Activated naive CD8-positive, alpha-beta T cell treated with anti-CD3 and anti-CD28 coated beads, Interleukin-2, amount 50 U/mL, for 24 hours (primary cell): ENCODE data around the gene TMEM169.
A peak's percentile ranks its signal among the peaks of the same experiment; 100 is the strongest.
"Not testable (repeated sequence)": the region's sequence is repeated elsewhere in the genome, so short reads cannot be mapped to it uniquely, and the experiment has no call there.

ENCODE experiments used
- ATAC-seq: fragments of 150-1000 bp; cut with Tn5 transposase; one replicate; pipeline ENCODE4 v1.10.0; 2021
- DNase-seq: peaks from one replicate; pipeline ENCODE4 v3.0.0; 2021
- H3K27ac Mint-ChIP-seq: one replicate; pipeline ENCODE4 v1.8.0; 2021; ENCODE audit warnings: mild to moderate bottlenecking, mixed read lengths
- H3K27me3 Mint-ChIP-seq: one replicate; pipeline ENCODE4 v1.8.0; 2021; ENCODE audit warnings: mixed read lengths
- H3K36me3 Mint-ChIP-seq: one replicate; pipeline ENCODE4 v1.8.0; 2021; ENCODE audit warnings: low read depth, mixed read lengths
- H3K4me1 Mint-ChIP-seq: one replicate; pipeline ENCODE4 v1.8.0; 2021; ENCODE audit warnings: mixed read lengths
- H3K4me3 Mint-ChIP-seq: one replicate; pipeline ENCODE4 v1.8.0; 2021; ENCODE audit warnings: mild to moderate bottlenecking, moderate library complexity, mixed read lengths
- H3K9me3 Mint-ChIP-seq: one replicate; pipeline ENCODE4 v1.8.0; 2021; ENCODE audit warnings: mixed read lengths

TMEM169 gene

DNA sequence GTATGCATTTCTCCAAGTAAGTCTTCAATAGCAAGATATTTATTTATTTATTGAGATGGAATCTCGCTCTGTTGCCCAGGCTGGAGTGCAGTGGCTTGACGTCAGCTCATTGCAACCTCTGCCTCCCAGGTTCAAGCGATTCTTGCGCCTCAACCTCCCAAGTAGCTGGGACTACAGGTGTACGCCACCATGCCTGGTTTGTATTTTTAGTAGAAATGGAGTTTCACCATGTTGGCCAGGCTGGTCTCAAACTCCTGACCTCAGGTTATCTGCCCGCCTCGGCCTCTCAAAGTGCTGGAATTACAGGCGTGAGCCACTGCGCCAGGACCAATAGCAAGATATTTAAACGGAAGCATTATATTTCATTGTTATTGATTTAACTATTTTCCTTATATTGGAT, 1.7 kb upstream of the TMEM169 start:
- not testable (repeated sequence) for DNase-seq, H3K36me3 Mint-ChIP-seq, H3K27me3 Mint-ChIP-seq, H3K4me3 Mint-ChIP-seq, H3K9me3 Mint-ChIP-seq, ATAC-seq, H3K27ac Mint-ChIP-seq
- peaks cover 53% of the 10 kb centered on the region for H3K4me1 Mint-ChIP-seq

DNA sequence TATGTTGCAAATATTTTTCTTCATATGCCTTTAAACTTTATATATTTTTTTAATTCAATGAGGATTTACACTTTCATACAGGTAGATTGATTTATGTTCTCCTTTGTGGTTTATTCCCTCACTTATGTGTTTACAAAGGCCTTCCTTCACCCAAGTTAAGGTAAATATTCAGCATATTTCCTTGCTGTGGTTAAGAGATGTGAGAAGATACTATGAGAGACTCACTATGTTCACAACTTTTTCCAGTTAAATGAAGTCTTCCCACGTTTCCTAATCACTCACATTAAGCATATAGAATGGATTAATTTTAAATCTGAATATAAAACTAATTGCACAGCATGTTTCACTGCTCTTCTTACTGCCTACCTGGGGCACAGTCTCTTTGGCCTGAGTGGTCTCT, 707 bp upstream of the TMEM169 start:
- ATAC-seq = no peak
- Mint-ChIP-seq H3K36me3 (no peaks in the 10 kb centered on the region), H3K27ac (peak overlapping the region; percentile 91), H3K9me3 (no peaks in the 10 kb centered on the region), H3K27me3 (no peaks in the 10 kb centered on the region), H3K4me1 (peaks cover 55% of the 10 kb centered on the region), H3K4me3 (peak overlapping the region; percentile 98)
- DNase-seq = no peak

DNA sequence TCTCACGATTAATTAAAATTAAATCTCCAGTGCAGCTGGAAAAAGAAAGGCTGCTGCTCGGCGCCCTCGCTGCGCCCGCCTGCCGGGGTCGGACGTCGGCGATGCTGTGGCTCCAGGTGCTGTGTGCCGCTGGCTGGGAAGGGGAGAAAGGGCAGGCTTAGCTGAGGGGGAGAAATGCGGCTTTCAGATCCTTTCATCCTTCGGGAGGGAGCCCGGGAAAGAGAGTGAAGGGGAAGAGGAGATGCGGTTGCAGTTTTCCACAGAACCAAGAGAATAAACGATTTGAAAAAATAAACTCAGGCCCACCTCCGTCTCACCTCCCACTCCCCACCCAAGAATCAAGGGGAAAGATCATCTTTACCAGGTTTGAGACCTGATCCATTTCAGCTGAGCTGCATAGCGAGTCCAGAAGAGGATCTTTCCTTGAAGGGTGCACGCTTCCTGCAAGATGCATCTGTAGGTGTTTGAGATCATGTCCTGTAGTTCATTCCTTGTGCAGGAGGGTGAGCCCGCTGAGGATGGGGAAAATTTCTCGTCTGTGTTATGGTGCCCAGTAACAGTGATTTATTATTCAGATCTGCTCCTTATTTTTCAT, 495 bp downstream of the TMEM169 start:
- H3K4me1 Mint-ChIP-seq = peaks cover 59% of the 10 kb centered on the region
- ATAC-seq = no peak
- H3K36me3 Mint-ChIP-seq = no peaks in the 10 kb centered on the region
- peak overlapping the region; percentile 98 for H3K4me3 Mint-ChIP-seq
- peak; percentile 12 for DNase-seq
- no peaks in the 10 kb centered on the region for H3K27me3 Mint-ChIP-seq
- H3K9me3 Mint-ChIP-seq = no peaks in the 10 kb centered on the region
- H3K27ac Mint-ChIP-seq = peak overlapping the region; percentile 91

DNA sequence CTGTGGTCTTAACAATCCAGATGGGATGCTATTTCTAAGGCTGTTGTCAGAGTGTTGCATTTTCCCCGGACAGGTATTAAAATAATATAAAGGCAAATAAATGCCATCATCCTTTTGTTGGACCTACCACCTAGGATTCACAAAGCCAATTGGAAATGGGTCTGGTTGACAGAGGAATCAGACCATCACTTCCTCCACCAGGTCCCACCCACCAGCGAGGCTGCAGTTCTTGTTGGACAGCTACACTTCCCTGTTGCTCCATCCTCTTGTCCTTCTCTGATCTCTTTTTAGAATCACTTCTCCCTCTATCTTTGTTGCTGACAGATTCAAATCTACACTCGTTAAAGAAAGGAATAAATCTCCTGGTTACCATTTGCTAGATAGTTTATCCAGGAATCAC, 1.1 kb downstream of the TMEM169 start:
- Mint-ChIP-seq H3K27ac (peak overlapping the region; percentile 32), H3K4me1 (peaks cover 59% of the 10 kb centered on the region), H3K9me3 (no peaks in the 10 kb centered on the region), H3K36me3 (no peaks in the 10 kb centered on the region), H3K4me3 (peak overlapping the region; percentile 98), H3K27me3 (no peaks in the 10 kb centered on the region)
- ATAC-seq (no peak), DNase-seq (peak; percentile 16)

DNA sequence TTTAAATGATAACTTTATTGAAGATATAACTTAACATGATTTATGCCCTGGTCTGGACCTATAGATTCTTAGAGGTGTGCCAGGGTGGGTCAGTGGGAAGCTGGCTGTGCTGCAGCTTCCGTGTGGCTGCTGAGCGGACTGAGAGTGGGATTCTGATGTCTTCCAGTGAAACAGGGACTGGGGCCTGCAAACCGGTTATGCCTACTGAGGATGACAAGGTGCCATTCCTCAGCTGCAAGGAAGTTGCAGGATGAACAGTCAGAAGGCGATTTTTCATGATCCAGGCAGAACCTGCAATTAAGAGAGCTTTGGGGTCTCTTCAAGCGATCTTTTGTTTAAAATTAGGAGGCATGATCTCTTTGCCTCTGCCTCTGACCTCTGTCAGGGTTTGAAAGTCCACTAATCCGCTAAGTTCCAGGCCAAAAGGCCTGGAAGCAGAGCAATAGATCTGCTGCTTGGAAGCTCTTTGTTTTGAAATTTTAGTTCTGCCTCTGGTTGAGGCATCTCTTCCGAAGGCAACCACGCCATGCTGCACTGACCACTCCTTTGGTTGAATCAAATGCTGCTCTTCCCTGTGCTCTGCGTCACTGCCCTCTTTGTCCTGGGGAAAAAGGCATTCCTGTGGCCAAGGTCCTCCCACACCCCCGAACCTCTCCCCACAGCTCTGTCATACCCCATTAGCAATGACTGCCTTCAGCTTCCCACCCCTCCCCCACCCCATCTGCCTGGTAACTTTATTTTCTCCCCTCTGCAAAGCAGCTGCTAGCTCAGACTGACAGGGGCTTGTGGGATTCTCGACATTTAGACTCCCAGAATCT, 2.0 kb downstream of the TMEM169 start:
- peak; percentile 20 for DNase-seq
- peaks cover 57% of the 10 kb centered on the region for H3K4me1 Mint-ChIP-seq
- H3K27ac Mint-ChIP-seq = peak overlapping the region; percentile 87
- no peaks in the 10 kb centered on the region for H3K27me3 Mint-ChIP-seq
- H3K4me3 Mint-ChIP-seq = no peak overlapping the region
- no peaks in the 10 kb centered on the region for H3K36me3 Mint-ChIP-seq
- ATAC-seq = no peak
- H3K9me3 Mint-ChIP-seq = no peaks in the 10 kb centered on the region

DNA sequence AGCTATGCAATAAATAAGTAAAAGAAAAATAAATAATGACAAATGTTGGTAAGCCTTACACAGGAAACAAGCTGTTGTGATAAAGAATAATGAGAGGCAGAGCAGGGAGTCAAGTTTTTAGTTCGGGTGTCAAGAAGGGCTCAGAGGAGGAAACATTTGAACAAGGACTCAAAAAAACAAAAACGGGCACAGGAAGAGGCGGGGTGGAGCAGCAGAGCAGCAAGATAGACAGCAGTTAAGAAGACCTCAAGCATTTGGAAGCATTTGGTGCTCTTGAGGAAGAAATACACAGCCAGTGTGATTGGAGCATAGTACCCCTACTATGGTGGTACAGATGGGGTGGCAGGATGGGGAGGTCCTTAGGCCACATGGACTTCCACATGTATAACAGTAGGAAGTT, 2.8 kb downstream of the TMEM169 start:
- Mint-ChIP-seq H3K36me3 (no peaks in the 10 kb centered on the region), H3K9me3 (no peaks in the 10 kb centered on the region), H3K4me1 (peaks cover 55% of the 10 kb centered on the region), H3K27ac (peak overlapping the region; percentile 87), H3K27me3 (no peaks in the 10 kb centered on the region), H3K4me3 (peak overlapping the region; percentile 37)
- ATAC-seq = no peak
- DNase-seq = peak; percentile 8

DNA sequence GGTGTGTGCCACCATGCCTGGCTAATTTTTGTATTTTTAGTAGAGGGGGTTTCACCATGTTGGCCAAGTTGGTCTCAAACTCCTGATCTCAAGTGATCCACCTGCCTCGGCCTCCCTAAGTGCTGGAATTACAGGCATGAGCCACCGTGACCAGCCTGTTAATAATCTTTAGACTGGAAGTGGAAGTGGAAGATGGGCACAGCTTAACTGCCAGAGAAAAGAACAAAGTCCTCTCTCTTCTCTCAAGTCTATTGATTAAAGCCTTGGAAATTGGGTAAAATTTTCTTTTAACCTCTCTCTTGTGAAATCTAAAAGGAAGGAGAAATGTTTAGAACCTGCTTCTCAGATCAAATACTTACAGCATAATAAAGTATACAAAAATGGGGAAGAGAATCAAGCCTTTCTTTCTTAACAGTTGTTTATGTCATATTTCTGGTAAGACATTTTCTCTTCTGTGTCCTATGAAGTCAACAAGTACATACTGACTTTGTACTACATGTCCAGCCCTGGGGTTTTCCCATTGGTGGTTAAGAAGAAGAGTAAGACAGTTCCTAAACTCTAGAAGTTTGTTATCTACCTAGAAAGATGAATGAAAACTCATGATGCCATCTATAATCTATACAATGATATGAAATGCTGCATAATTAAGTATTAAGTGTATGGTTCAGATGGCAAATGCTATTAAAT, 4.6 kb downstream of the TMEM169 start:
- H3K27ac Mint-ChIP-seq = no peak overlapping the region
- no peaks in the 10 kb centered on the region for H3K27me3 Mint-ChIP-seq
- H3K4me1 Mint-ChIP-seq = peaks cover 58% of the 10 kb centered on the region

DNA sequence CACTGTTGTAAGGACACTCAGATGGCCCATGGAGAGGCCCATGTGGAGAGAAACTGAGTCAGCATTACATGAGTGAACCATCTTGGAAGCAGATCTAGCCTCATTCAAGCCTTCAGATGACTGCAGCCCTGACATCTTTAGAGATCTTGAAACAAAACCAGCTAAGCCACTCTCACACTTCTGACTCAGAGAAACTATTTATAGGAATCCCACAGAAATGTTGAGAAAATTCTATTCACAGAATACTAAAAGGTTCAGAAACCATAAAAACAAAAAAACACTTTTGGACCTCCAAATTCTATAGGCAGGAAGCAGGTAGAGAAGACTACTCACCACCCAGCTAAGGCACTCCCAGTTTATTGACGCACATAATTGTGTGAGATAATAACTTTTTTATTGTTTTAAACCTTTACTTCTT, 8.7 kb downstream of the TMEM169 start:
- no peak overlapping the region for H3K4me3 Mint-ChIP-seq
- H3K27ac Mint-ChIP-seq = no peak overlapping the region

More for the DNA sequence above, 4.6 kb downstream of the TMEM169 start:
- Mint-ChIP-seq H3K36me3 (no peaks in the 10 kb centered on the region), H3K4me3 (no peak overlapping the region), H3K9me3 (no peaks in the 10 kb centered on the region)
- ATAC-seq (no peak), DNase-seq (no peak)

DNA sequence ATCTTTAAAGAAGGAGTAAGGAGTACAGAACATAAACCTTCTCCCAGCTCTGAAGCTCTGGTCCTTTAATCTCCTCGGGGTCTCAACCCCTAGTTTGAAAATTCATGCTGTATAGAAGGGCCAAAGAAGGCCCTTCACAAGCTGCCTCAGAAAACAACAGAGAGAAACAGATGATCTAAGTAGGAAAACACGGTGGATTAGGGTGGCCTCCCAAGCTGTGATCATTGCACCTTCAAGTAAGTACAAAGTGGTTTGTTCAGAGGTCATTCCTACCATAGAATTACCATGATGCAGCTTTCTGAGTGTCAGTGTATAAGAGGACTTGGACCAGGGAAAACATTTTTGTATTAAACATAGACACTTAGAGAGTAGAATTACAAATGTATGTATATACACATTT, 10.9 kb downstream of the TMEM169 start:
- Mint-ChIP-seq H3K27me3 (no peaks in the 10 kb centered on the region), H3K36me3 (no peaks in the 10 kb centered on the region), H3K9me3 (no peaks in the 10 kb centered on the region), H3K27ac (no peak overlapping the region), H3K4me1 (peaks cover 15% of the 10 kb centered on the region), H3K4me3 (no peak overlapping the region)
- DNase-seq (no peak), ATAC-seq (no peak)

More for the DNA sequence above, 8.7 kb downstream of the TMEM169 start:
- DNase-seq = no peak
- Mint-ChIP-seq H3K27me3 (no peaks in the 10 kb centered on the region), H3K9me3 (no peaks in the 10 kb centered on the region), H3K4me1 (peaks cover 20% of the 10 kb centered on the region), H3K36me3 (no peaks in the 10 kb centered on the region)
- peak; percentile 71 for ATAC-seq

DNA sequence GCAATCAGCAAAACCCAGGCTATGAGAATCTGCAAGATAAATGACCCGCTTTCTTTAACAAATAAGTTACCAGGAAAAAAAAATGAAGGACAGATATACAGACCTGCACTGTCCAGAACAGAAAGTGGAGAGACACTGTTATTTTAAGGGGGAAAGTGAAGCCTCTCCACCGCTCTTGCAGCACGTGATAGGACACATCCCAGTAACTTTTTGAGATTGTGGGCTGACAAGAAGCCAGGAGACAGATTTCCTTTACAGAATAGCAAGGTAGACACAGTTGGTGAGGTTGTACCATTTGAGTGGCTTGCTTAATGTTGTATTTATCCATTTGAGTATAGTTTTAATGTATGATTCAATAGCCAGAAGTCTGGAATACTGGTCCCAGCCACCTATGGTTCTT, 13.0 kb downstream of the TMEM169 start:
- Mint-ChIP-seq H3K4me3 (no peak overlapping the region), H3K4me1 (peaks cover 14% of the 10 kb centered on the region), H3K27ac (no peak overlapping the region), H3K36me3 (no peaks in the 10 kb centered on the region), H3K9me3 (no peaks in the 10 kb centered on the region), H3K27me3 (no peaks in the 10 kb centered on the region)
- DNase-seq = no peak
- no peak for ATAC-seq

DNA sequence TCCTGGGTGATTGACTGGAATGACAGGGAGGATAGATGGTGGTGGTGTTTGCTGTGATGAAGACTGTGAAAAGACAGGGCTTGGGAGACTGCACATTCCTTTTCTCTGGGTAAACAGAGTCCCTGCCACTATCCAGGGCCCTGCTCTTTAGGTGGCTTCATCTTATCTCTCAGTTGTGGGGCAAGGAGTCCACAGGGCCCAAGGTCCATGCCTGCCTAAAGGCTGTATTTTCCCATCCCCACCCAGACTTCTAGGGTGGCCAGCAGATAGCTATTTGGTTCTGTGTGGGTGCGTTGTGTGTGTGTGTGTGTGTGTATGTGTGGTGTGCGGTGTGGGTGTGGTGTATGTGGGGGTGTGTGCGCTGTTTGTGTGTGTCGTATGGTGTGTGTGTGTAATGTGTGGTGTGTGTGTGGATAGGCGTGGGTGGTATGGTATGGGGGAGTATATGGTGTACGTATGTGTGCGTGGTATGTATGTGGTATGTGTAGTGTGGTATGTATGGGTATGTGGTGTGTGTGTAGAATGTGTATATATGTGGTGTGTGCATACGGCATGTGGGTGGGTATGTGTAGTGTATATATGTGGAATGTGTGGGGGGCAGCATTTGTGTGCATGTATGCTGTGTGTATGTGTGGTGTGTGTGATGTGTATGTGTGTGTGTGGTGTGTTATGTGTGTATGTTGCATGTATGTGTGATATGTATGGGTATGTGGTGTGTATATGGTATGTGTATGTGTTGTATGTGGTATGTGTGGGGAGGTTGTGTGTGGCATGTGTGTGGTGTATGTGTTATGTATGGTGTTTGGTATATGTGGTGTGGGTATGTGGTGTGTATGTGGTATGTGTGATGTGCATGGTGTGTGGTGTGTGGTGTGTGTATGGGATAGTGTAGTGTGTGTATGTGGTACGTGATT, 17.0 kb downstream of the TMEM169 start:
- no peaks in the 10 kb centered on the region for H3K36me3 Mint-ChIP-seq
- ATAC-seq (no peak), DNase-seq (no peak)
- H3K4me1 Mint-ChIP-seq = peaks cover 2% of the 10 kb centered on the region
- H3K27me3 Mint-ChIP-seq = no peaks in the 10 kb centered on the region
- H3K9me3 Mint-ChIP-seq = no peaks in the 10 kb centered on the region
- no peak overlapping the region for H3K4me3 Mint-ChIP-seq
- no peak overlapping the region for H3K27ac Mint-ChIP-seq

DNA sequence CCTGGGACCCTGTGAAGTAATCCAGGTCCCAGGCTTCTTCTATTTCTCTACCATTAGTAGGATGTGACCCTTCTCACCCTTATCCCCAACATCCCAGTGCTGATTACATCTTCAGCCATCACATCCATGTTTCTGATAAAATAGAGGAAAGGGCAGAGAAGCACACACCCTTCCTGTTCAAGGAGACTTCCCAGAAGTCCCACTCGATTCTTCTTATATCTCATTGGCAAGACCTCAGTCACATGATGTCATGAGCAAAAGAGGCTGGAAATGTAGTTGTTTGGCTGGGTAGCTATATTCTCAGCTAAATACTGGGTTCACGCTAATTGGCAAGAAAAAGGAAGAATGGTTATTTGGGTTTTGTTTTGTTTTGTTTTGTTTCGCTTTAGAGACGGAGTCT, 19.4 kb downstream of the TMEM169 start:
- H3K27me3 Mint-ChIP-seq = no peaks in the 10 kb centered on the region
- H3K4me3 Mint-ChIP-seq = no peak overlapping the region
- no peaks in the 10 kb centered on the region for H3K36me3 Mint-ChIP-seq
- no peak overlapping the region for H3K27ac Mint-ChIP-seq
- ATAC-seq (no peak), DNase-seq (no peak)
- H3K9me3 Mint-ChIP-seq = no peaks in the 10 kb centered on the region
- H3K4me1 Mint-ChIP-seq = peaks cover 2% of the 10 kb centered on the region

DNA sequence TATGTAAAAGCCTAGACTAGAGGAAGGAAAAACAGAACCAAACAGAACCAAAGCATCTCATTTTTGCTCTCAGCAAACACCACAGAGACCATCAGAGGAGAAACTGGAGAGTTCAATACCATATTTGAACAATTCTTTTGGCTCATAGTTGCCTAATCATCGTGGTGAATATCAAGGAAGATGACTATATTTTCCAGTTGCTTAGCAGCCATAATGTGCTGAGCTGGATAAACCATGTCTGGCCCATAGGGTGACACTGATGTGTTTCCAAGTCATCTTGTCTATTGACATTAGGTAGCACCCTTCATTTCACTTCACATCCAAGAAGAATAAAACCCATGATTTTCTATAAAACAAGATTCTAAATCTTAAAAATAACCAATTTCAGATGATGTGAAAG, 21.5 kb downstream of the TMEM169 start:
- H3K36me3 Mint-ChIP-seq = no peaks in the 10 kb centered on the region
- peaks cover 2% of the 10 kb centered on the region for H3K4me1 Mint-ChIP-seq
- DNase-seq (no peak), ATAC-seq (peak; percentile 31)
- H3K9me3 Mint-ChIP-seq = no peaks in the 10 kb centered on the region
- no peak overlapping the region for H3K4me3 Mint-ChIP-seq
- no peaks in the 10 kb centered on the region for H3K27me3 Mint-ChIP-seq
- H3K27ac Mint-ChIP-seq = no peak overlapping the region

DNA sequence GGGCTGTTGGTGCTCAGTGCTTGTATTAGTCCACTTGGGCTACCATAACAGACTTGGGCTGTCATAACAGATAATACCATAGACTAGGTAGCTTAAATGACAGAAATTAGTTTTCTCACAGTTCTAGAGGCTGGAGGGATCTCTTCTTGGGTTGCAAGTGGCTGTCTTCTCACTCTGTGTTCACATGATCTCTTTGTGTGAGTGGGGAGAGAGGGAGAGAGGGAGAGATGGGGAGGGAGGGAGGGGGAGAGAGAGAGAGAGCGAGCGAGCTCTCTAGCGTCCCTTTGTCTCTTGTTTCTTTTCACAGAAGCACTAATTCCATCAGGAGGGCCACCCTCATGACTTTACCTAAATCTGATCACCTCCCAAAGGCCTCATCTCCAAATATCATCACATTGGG, 23.0 kb downstream of the TMEM169 start:
- DNase-seq (no peak), ATAC-seq (no peak)
- Mint-ChIP-seq H3K4me3 (no peak overlapping the region), H3K36me3 (peaks cover 6% of the 10 kb centered on the region), H3K27me3 (peaks cover 3% of the 10 kb centered on the region), H3K27ac (no peak overlapping the region), H3K4me1 (peaks cover 13% of the 10 kb centered on the region), H3K9me3 (no peaks in the 10 kb centered on the region)
